GM04503 (cell line): Measurements from ENCODE around the gene SPNS2.

Experiments used
- DNase-seq: peaks from one replicate; pipeline ENCODE4 v3.0.0-alpha.2; 2012; ENCODE audit warnings: low read depth

SPNS2 gene

DNA sequence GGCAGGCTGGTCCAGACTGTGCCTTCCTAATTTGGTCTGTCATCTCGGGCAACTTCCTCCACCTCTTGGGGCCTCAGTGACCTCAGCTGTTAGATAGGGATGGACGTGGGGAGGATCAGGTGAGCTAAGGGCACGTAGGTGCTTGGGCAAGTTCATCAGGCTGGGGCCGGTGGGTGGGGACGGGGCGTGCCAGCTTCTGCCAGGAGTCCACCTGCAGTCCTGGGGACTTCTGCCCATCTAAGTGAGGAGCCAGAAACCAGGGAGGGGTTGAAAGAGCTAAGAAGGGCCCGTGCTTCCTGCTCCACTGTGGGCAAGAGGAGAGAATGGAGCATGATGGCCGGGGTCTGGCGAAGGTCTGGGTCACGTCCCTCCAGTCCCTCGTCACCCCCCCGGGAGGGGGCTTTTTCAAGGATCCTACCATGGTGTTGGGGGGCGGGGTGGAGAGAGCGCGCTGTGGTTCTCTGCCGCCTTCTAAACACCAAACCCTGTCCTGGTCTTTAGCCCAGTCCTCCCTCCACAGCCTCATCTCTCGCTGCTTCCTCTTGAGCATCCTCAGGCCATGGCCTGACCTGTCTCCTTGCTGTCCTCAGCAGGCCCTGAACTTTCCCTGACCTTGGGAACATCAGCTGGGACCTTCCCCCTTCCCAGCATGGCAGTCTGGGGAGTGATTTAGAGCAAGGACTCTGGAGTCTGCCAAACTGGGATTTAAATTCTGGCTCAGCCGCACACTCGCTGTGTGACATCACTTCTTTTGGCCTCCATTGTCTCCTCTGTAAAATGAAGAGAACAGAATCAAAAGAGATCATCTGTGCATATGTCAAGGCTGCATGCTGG, 21.6 kb downstream of the SPNS2 start:
- no peak for DNase-seq

DNA sequence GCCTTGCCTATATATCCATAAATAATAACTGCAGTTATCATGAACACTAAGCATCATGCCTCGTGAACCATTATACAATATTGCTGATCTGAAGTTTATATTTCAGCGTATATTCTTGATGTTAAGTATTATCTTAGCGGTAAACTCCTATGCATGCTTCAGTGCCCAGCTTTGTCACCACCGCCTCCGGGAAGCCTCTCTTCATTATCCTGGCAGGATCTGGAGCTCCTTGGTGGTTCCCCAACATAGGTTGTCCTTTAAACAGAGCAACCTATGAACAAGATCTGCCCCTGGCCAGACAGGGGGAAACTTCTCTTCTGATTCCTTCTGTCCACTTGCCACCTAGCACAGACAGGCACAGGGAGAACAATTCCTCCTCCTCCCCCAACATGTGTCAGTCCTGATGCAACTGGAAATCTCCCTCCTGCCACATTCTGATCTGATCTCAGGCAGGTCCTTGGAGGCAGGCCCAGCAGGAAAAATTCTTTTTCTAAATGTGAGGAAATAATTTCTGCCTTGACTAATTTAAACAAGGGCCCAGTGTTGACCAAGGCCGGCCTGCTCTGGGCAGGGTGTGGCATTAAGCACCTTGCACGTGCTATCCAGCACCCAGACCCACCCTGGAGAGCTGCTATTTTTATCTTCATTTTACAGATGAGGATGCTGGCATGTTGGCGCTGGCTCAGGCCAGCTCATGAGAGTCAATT, 22.4 kb downstream of the SPNS2 start:
- no peak for DNase-seq

DNA sequence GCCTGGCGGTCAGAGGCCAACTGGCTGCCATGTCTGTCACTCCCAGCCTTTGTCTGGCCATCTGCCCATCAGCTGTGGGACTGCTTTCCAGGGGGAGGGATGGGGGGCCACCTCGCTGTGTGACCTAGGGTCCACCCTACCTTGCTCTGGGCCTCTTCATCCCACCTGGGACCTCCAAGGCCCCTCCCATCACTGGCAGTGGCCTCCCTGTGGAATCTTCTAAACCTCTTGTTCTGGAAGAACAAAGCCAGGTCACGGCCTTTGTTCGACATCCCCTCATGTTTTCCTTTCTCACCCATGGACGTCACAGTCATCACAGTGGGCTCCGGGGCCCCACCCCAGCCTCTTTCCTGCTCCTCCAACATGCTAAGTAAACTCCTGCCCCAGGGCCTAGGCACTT, 24.0 kb downstream of the SPNS2 start:
- DNase-seq = no peak

DNA sequence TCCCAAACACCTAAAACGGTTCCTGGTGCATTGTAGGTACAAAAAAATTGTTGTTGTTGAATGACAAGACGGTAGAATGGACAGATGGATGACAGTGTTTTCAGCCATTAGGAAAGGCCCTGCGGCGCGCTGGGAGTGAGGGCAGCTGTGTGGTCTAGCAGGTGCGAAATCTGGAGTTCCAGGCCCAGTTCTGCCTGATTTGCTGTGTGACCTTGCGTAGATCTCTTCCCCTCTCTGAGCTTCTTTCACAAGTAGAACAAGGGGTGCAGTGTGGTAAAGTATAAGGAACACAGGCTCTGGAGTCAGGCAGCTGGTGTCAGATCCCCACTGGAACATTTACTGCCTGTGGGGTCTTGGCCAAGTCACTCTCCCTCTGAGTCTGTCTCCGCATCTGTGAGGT, 25.3 kb downstream of the SPNS2 start:
- DNase-seq = no peak

DNA sequence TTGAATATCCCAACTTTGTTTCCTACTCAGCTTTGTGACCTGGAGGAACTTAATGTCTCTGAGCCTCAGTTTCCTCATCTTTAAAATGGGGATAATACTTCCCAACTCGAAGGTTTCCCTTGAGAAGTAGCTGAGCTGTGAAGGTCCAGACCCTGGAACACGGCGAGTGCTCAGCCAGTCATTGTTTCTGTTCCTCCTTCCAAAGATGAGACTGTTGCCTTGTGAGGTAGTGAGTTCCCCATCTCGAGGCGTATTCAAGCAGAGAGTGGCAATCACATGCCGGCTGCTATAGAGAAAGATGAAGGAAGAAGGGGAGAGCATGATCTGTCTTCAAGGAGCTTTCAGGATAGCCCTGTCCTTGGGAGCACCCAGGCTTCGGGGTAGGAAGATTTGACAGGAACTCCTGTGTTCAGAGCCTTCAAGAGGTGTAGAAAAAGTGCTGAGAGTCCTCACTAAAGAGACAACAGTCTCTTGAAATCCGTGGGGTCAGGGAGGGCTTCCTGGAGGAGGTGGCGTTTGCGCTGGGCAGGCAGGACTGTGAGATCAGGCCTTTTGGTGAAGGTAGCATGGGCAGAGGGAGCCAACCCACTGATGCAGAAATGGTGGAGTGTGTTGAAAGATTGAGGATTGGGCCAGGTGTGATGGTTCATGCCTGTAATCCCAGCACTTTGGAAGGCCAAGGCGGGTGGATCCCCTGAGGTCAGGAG, 27.2 kb downstream of the SPNS2 start:
- no peak for DNase-seq

DNA sequence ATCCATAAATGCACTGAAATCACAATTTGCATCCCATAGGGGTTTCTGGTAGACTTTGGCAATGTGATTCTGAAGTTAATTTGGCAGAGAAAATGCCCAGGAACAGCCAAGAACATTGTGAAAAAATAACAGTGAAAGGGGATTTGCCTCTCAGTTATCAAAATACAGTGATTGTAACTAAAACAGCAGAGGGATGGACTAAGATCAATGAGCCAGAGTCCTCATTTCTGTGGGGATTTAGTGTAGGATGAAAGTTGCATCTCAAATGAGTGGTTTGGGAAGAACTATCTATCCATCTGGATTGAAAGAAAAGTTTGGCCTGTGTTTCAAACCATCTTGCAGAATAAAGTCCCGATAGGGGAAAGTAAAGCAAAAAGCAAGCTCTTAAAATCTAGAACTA, 28.5 kb downstream of the SPNS2 start:
- no peak for DNase-seq

DNA sequence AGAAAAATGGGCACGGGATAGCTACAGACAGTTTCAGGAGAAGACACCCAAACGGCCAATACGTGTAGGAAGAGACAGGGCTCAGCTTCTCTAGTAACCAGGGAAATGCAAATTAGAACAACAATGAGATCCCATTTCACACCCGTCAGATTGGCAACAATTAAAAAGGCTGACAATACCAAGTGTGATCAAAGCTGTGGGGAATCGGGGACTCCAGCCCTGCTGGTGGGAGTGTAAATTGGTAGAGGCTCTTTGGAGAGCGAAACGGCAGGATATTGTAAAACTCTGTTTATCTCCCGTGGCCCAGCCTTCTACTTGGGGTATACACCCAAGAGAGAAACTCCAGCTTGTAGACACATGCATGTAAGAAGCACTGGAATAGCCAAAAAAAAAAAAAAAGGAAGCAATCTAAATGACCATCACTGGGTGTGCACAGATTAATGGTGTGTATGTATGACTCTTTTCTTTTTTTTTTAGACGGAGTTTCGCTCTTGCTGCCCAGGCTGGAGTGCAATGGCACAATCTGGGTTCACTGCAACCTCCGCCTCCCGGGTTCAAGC, 29.0 kb downstream of the SPNS2 start:
- no peak for DNase-seq

DNA sequence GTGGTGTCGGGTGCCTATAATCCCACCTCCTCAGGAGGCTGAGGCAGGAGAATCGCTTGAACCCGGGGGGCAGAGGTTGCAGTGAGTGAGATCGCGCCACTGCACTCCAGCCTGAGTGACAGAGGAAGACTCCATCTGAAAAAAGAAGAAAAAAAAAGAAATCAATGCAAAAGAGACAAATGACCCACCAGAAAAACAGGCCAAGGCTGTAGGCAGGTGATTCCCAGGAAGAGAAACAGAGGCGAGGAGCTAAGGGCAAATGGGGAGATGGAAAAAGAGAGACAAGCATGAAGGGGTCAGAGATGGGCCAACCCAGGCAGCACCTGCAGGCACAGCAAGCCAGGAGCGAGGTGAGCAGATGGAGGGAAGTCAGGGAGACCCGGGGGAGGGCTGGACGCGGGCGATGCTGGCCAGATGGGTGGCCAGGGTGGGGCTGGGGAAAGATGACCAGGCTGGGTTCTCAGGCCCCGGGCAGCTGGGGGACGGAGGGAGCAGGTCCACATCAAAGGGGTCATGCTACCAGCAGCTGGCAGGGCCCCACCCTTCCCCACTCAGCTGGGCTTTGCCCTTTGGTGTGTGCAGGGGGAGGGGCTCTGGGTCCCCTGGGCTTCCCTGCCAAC, 31.0 kb downstream of the SPNS2 start:
- no peak for DNase-seq

DNA sequence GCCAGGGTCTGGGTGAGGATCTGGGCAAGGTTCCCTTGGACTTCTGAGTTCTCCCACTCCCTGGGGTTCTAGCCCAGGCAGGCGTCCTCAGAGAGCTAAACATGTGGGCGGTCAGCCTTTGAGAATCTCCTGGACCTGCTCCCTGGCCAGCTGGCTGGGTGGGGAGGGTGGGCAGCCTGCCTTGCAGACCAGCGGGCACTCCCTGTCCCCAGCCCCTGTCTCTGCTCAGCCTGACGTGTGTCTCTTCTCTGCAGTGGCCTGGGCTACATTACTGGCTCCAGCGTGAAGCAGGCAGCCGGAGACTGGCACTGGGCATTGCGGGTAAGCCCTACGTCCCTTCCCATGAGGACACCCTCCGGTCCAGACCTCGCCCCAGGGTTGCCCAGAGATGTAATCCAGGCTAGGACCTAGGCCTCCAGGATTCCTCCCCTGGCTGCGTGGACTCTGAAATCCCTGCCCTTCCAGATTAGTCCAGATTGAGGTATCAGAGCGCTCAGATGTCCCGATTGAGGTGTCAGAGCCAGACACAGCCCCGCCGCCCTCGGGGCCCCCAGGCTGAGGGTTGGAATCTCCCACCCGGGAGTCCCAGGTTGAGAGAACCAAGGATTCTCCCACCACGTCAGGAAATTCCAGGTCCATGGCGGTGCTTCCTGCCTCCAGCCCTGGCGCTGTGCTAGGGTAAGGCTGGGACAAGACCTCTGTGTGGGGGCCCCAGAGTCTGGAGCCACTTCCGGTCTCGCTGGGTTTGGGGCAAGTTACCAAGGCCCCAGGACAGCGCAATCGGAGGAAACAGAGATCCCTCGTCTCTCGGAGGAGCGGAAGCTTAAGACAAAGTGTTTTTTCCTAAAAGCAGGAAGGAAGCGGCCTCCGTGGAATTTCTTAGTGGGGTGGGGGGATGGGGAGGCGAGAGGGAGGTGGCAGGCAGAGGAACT, 32.4 kb downstream of the SPNS2 start:
- DNase-seq = no peak

DNA sequence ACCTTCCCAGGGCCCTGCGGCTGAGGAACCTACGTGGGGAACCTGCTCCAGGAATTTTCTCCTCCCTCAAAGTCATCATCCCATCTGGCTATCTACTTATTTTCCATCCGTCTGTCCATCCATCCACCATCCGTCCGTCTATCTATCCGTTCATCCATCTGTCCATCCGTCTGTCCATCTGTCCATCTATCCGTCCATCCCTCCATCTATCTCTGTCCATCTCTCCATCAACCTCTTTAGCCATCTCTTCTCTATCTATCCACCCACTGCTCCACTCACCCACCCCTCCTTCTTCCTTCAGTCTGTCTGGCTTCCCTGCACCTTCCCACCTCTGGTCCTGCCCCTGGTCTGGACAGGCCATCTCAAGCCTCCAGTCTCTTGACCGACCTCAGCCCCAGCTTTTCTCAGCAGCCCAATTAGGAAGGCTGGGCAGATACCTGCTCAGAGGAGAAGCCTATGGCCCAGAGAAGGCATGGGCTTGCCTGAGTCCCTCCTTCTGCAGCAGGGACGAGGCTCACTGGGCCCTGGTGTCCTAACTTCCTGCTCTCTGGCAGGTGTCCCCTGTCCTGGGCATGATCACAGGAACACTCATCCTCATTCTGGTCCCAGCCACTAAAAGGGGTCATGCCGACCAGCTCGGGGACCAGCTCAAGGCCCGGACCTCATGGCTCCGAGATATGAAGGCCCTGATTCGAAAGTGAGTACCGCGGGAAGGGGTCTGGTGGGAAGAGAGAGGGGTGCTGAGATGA, 33.5 kb downstream of the SPNS2 start:
- no peak for DNase-seq

DNA sequence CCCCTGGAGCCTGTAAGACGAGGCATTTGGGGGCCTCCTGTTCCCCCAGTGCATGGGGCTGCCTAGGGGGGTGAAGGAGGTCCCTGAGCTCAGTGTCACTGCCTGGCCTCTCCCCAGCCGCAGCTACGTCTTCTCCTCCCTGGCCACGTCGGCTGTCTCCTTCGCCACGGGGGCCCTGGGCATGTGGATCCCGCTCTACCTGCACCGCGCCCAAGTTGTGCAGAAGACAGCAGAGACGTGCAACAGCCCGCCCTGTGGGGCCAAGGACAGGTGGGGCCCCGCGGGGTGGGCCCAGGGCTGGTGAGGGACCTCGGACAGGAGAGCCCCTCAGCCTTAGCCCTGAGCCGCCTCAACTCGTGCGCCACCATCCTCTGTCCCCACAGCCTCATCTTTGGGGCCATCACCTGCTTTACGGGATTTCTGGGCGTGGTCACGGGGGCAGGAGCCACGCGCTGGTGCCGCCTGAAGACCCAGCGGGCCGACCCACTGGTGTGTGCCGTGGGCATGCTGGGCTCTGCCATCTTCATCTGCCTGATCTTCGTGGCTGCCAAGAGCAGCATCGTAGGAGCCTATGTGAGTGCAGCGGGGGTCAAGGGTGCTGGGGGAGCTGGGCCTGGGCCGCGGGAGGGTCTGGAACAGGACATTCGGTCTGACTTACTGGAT, 34.3 kb downstream of the SPNS2 start:
- DNase-seq = no peak

DNA sequence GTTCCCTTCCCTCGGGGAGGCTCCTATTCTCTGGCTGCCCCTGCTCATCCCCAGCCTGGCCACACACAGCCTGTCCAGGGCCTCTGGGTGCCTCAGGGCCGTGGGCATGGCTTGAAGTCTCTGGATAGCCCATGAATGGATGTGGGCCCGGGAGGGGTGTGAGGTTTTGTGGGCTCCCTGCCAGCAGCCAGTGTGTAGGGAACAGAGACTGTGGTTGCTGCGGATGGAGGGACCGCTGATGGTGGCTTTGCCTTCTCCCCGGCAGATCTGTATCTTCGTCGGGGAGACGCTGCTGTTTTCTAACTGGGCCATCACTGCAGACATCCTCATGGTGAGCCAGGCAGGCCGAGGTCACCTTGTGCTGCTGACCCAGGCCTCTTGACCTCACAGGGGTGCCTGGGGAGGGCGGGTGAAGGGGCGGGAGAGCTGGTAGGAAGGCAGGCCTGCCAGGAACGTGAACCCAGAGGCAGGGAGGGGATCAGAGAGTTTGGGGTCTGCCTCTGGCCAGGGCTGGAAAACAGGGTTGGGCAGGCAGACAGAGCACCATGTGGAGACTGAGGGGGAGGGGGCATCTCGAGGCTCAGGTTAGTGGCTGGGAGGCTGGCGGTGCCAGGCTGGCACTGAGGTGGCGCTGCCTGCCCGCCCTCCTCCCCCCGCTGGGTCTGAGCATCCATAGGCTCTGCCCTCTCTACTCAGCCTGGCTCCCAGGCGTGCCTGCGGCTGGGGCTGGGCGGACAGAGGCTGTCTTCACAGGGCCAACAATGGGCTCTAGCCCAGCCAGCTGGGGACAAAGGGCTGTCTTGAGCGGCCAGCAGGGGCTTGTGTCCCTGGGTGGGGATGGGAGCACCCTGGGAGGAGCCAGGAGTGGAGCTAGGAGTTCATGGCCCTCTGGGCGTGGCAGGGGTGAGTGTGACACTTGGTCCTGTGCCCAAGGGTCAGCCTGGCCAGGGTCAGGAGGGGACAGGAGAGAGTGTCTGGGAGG, 35.1 kb downstream of the SPNS2 start:
- DNase-seq = no peak

DNA sequence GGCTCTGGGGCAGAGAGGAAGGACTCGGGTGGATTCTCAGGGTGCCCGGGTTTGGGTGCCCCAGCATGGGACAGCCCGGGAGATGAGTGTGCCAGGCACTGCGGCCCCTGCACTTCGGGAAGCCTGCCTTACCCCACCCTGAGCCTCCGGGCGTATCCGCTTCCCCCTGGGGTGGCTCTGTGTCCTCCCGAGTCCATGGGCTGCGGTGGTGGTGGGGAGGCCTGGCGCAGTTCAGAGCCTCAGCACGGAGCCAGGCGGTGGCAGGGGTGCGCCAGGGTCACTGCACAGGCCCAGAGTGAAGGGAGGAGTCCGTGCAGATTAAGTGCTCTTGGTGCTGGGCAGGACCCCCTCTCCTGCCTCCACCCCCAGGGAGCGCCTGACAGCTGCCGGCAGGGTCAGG, 35.8 kb downstream of the SPNS2 start:
- DNase-seq = no peak

DNA sequence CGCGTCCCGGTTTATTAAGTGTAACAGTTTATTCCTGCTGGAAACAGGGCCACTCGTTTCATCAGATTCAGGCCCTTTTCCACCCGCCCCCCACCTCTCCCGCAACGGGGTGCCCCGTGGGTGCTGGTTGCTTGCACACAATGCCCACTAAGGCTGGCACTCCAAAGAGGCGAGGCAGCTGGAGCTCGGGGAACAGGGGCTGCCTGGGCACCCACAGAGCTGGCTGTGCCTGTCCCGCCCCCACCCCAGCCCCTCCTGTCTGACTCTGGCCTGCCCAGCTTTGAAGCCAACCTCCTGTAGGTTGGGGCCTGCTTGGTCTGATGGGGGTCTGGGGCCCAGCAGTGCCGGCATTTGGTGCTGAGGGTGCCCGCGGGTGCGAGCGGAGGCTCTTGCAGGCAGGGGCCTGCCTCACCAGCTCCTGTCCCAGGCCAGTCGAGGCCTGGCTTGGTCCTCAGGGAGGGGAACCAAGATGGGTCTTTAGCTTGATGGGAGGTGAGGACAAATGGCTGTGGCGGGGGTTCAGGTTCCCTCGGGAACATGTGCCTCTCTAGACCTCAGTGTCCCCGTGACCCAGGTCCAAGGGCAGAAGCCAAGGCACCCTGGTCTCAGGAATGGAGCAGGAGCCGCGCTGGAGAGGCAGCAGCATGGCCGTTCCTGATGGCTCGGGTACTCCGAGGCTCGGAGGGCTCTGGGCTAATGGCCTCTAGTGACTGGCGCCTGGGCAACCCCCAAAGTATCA, 36.4 kb downstream of the SPNS2 start:
- DNase-seq = no peak

DNA sequence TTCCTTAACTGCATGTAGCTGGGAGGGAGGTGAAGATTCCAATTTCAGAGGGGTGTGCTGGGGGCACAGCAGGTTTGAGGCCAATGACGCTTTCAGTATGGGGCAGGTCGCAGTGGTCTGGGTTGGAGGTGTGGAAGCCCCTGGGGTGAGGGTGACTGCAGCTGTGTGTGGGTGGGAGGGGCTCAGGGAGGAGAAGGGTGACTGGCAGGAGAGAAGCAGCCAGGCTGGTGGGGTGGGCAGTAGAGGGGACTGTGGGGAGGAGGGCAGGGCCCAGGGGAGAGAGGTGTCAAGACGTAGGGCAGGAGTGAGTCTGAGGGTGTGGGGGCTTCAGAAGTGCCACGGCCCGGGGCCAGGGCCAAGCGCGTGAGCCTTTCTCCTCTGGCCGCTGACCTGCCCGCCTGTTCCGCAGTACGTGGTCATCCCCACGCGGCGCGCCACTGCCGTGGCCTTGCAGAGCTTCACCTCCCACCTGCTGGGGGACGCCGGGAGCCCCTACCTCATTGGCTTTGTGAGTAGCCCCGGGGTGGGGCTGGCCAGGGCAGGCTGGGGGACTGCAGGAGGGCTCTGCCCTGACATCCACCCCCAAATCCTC, 37.1 kb downstream of the SPNS2 start:
- no peak for DNase-seq

DNA sequence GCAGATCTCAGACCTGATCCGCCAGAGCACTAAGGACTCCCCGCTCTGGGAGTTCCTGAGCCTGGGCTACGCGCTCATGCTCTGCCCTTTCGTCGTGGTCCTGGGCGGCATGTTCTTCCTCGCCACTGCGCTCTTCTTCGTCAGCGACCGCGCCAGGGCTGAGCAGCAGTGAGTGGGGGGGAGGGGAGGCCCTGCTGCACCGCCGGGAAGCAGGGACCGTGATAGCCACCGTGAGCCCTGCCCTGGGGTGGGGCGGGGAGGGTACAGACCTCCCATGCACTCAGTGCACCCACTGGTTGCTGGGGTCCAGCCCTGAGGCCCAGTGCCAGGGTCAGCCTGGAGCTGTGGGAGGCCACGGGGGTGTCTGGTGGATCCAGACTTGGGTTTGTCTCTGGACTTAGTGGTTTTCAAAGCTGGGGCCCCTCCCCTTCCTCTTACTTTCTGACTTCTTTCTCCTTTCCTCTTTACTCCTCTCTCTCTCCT, 37.6 kb downstream of the SPNS2 start:
- DNase-seq = no peak

DNA sequence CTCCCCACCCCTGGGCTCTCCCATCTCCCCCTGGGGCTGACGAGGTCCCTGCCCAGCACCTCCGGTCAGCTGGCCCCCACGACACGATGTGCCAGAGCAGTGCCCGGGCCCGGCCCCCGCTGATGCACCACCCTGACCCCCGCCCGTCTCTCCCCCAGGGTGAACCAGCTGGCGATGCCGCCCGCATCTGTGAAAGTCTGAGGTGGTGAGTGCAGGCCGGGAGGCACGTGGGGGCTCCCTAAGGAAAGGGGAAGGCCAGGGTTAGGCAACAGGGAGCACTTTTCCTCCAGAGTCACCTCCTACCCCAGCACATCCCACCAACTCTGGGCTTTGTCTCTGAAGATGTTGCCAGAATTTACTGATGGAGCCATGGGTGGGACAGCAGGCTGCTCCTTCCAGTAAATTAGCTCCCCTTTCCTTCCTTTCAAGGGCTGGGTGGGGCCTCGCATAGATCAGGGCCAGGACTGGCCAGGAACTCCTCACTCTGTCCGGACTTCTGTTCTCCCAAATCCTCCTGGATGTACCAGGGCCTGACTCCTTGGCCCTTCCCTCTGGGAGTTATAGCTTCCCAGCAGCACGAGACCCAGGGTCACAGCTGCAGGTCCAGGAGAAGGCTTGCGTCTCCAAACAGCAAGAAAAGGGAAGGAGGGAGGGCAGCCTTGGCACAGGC, 38.2 kb downstream of the SPNS2 start:
- DNase-seq = no peak
